HepG2 (cell line): ENCODE measurements around the gene MON1A. TPM values are rescaled to one million over a fixed set of nuclear protein-coding genes. Genes with fewer than 3 reads are reported as not detected.
A peak's percentile ranks its signal among the peaks of the same experiment; 100 is the strongest.

ENCODE experiments used
- HOXA7 ChIP-seq: sonication (generic); formaldehyde crosslinking; IDR thresholded peaks from 2 replicates; pipeline ENCODE4 v1.8.1; 2022; ENCODE audit warnings: mild to moderate bottlenecking, missing genetic modification reagents, moderate library complexity
- JUN ChIP-seq: sonication (generic); formaldehyde crosslinking; IDR thresholded peaks from 2 replicates; pipeline ENCODE4 v1.4.0; 2020; ENCODE audit warnings: mild to moderate bottlenecking, missing genetic modification reagents
- JUND ChIP-seq: sonication (generic); formaldehyde crosslinking; IDR thresholded peaks from 2 replicates; pipeline ENCODE4 v1.8.0; 2022; ENCODE audit warnings: mild to moderate bottlenecking, missing genetic modification reagents
- LCORL ChIP-seq, 2 experiments: fragments of 450-650 bp in 1 of 2; sonication (generic) in 1 of 2; formaldehyde crosslinking in 1 of 2; IDR thresholded peaks; 2 replicates each; pipeline versions ENCODE4 v1.5.0 to v1.6.1; 2017 to 2020; ENCODE audit warnings: antibody characterized with exemption in 1 of 2, missing genetic modification reagents in 1 of 2
- NCOR1 ChIP-seq: fragments of 200-600 bp; sonication (generic); IDR thresholded peaks from 2 replicates; pipeline ENCODE4 v1.7.0; 2017; ENCODE audit warnings: antibody characterized with exemption, low read length, borderline replicate concordance
- PLRG1 ChIP-seq: fragments of 450-650 bp; conservative IDR thresholded peaks from 2 replicates; pipeline ENCODE4 v1.6.1; 2016
- POGZ ChIP-seq: sonication (generic); formaldehyde crosslinking; IDR thresholded peaks from 2 replicates; pipeline ENCODE4 v1.4.0; 2020; ENCODE audit warnings: mild to moderate bottlenecking, missing genetic modification reagents
- POLR2AphosphoS5 ChIP-seq: IDR thresholded peaks from 2 replicates; pipeline ENCODE4 v1.6.1; 2012; ENCODE audit warnings: low read depth, low read length
- SALL2 ChIP-seq: sonication (generic); formaldehyde crosslinking; IDR thresholded peaks from 2 replicates; pipeline ENCODE4 v1.8.1; 2023; ENCODE audit warnings: mild to moderate bottlenecking, missing genetic modification reagents, inconsistent platforms
- SRF ChIP-seq: IDR thresholded peaks from 2 replicates; pipeline ENCODE4 v1.6.1; 2011; ENCODE audit warnings: mild to moderate bottlenecking, low read depth, low read length, moderate library complexity
- ZNF263 ChIP-seq: sonication (generic); formaldehyde crosslinking; IDR thresholded peaks from 2 replicates; pipeline ENCODE4 v1.4.0; 2020; ENCODE audit warnings: missing genetic modification reagents
- ZNF678 ChIP-seq: sonication (generic); formaldehyde crosslinking; IDR thresholded peaks from 2 replicates; pipeline ENCODE4 v1.4.0; 2020; ENCODE audit warnings: mild to moderate bottlenecking, missing genetic modification reagents
- ZNF773 ChIP-seq: sonication (generic); formaldehyde crosslinking; IDR thresholded peaks from 2 replicates; pipeline ENCODE4 v1.4.0; 2020; ENCODE audit warnings: missing genetic modification reagents, borderline replicate concordance
- ZNF775 ChIP-seq: sonication (generic); formaldehyde crosslinking; IDR thresholded peaks from 2 replicates; pipeline ENCODE4 v1.4.0; 2020; ENCODE audit warnings: missing genetic modification reagents, mild to moderate bottlenecking, moderate library complexity, borderline replicate concordance
- ZNF782 ChIP-seq: sonication (generic); formaldehyde crosslinking; IDR thresholded peaks from 2 replicates; pipeline ENCODE4 v1.4.0; 2020; ENCODE audit warnings: missing genetic modification reagents, mild to moderate bottlenecking, borderline replicate concordance
- polyA plus RNA-seq, 8 experiments: library from polyadenylated mRNA; depleted of rRNA in 3 of 8; stranded (reverse) in 7 of 8; unstranded in 1 of 8; fragments of >200 nt; fragmentation: Illumina TruSeq in 4 of 8; extraction: Trizol in 4 of 8; gene quantifications; 2 replicates each; pipeline versions ENCODE4 v1.2.1 to v1.2.3, GENCODE V29; 2011 to 2016; ENCODE audit warnings: low read depth in 4 of 8, missing spikeins in 1 of 8, mixed read lengths in 1 of 8; ENCODE audit not compliant: insufficient read depth in 1 of 8
- total RNA-seq, 5 experiments: library from RNA; depleted of rRNA; stranded (reverse); fragments of >200 nt; fragmentation: Illumina TruSeq; extraction: Trizol; gene quantifications; 2 replicates each; pipeline ENCODE4 v1.2.3, GENCODE V29; 2016; ENCODE audit warnings: low read depth in 1 of 5
- TF ChIP-seq, protein P1 (sequence below): sonication (generic); formaldehyde crosslinking; IDR thresholded peaks from 2 replicates; pipeline ENCODE4 v1.4.0; 2020; ENCODE audit warnings: missing genetic modification reagents
- TF ChIP-seq, protein P2 (sequence below): IDR thresholded peaks from 2 replicates; pipeline ENCODE4 v1.6.1; 2016; ENCODE audit warnings: missing biosample characterization, missing genetic modification reagents, low read depth
- TF ChIP-seq, protein P3 (sequence below): sonication (generic); formaldehyde crosslinking; IDR thresholded peaks from 2 replicates; pipeline ENCODE4 v1.5.1; 2020; ENCODE audit warnings: mild to moderate bottlenecking, missing genetic modification reagents, moderate library complexity
- TF ChIP-seq, protein P4 (sequence below): sonication (generic); formaldehyde crosslinking; IDR thresholded peaks from 2 replicates; pipeline ENCODE4 v1.5.0; 2020; ENCODE audit warnings: missing genetic modification reagents
- TF ChIP-seq, protein P5 (sequence below): sonication (generic); formaldehyde crosslinking; IDR thresholded peaks from 2 replicates; pipeline ENCODE4 v1.4.0; 2020; ENCODE audit warnings: missing genetic modification reagents, borderline replicate concordance

Gene MON1A
- total and polyA plus RNA-seq, 2 of the 13 experiments (the other 11 are each of a cell fraction or from before 2014, with no cell fraction given) = 4.6 to 9.0 TPM

DNA sequence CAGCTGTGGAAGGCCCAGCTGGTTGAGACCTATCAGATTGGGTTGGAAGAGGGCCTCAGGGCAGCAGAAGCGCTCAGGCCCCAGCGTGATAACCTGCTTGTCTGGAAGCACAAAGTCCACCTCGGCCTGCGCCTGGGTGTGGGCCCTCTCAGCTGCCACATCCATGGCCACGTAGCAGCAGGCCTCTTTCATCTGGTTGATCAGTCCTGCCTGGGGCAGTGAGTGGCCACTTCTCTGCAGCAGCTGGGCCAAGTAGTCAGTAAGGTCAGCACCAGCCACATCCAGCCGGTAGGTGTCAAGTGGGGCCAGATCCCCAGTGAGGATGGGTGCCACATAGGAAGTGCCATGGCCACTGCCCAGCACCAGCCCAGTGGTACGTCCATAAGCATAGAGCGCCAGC, 56.0 kb downstream of the MON1A start (continued):
- TF ChIP-seq, protein P1, sequence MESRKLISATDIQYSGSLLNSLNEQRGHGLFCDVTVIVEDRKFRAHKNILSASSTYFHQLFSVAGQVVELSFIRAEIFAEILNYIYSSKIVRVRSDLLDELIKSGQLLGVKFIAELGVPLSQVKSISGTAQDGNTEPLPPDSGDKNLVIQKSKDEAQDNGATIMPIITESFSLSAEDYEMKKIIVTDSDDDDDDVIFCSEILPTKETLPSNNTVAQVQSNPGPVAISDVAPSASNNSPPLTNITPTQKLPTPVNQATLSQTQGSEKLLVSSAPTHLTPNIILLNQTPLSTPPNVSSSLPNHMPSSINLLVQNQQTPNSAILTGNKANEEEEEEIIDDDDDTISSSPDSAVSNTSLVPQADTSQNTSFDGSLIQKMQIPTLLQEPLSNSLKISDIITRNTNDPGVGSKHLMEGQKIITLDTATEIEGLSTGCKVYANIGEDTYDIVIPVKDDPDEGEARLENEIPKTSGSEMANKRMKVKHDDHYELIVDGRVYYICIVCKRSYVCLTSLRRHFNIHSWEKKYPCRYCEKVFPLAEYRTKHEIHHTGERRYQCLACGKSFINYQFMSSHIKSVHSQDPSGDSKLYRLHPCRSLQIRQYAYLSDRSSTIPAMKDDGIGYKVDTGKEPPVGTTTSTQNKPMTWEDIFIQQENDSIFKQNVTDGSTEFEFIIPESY (CRISPR knock-in tag) = 0 out of 2 replicates have a peak, but pooled peaks have one; percentile 41
- TF ChIP-seq, protein P2, sequence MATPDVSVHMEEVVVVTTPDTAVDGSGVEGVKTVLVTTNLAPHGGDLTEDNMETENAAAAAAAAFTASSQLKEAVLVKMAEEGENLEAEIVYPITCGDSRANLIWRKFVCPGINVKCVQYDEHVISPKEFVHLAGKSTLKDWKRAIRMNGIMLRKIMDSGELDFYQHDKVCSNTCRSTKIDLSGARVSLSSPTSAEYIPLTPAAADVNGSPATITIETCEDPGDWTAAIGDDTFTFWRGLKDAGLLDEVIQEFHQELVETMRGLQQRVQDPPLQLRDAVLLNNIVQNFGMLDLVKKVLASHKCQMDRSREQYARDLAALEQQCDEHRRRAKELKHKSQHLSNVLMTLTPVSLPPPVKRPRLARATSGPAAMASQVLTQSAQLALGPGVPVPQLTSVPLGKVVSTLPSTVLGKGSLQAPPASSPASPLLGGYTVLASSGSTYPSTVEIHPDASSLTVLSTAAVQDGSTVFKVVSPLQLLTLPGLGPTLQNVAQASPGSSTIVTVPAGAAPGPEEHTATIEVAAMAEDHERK (CRISPR knock-in tag) = no peak
- TF ChIP-seq SALL2 (CRISPR knock-in tag) = no peak
- TF ChIP-seq, protein P3, sequence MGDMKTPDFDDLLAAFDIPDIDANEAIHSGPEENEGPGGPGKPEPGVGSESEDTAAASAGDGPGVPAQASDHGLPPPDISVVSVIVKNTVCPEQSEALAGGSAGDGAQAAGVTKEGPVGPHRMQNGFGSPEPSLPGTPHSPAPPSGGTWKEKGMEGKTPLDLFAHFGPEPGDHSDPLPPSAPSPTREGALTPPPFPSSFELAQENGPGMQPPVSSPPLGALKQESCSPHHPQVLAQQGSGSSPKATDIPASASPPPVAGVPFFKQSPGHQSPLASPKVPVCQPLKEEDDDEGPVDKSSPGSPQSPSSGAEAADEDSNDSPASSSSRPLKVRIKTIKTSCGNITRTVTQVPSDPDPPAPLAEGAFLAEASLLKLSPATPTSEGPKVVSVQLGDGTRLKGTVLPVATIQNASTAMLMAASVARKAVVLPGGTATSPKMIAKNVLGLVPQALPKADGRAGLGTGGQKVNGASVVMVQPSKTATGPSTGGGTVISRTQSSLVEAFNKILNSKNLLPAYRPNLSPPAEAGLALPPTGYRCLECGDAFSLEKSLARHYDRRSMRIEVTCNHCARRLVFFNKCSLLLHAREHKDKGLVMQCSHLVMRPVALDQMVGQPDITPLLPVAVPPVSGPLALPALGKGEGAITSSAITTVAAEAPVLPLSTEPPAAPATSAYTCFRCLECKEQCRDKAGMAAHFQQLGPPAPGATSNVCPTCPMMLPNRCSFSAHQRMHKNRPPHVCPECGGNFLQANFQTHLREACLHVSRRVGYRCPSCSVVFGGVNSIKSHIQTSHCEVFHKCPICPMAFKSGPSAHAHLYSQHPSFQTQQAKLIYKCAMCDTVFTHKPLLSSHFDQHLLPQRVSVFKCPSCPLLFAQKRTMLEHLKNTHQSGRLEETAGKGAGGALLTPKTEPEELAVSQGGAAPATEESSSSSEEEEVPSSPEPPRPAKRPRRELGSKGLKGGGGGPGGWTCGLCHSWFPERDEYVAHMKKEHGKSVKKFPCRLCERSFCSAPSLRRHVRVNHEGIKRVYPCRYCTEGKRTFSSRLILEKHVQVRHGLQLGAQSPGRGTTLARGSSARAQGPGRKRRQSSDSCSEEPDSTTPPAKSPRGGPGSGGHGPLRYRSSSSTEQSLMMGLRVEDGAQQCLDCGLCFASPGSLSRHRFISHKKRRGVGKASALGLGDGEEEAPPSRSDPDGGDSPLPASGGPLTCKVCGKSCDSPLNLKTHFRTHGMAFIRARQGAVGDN (CRISPR knock-in tag) = peak; percentile 95
- TF ChIP-seq JUND (CRISPR knock-in tag) = no peak
- no peak for TF ChIP-seq HOXA7 (CRISPR knock-in tag)
- TF ChIP-seq SRF = no peak
- no peak for TF ChIP-seq POLR2AphosphoS5
- no peak for TF ChIP-seq ZNF775
- TF ChIP-seq, protein P4, sequence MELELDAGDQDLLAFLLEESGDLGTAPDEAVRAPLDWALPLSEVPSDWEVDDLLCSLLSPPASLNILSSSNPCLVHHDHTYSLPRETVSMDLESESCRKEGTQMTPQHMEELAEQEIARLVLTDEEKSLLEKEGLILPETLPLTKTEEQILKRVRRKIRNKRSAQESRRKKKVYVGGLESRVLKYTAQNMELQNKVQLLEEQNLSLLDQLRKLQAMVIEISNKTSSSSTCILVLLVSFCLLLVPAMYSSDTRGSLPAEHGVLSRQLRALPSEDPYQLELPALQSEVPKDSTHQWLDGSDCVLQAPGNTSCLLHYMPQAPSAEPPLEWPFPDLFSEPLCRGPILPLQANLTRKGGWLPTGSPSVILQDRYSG = no peak
- TF ChIP-seq, protein P5, sequence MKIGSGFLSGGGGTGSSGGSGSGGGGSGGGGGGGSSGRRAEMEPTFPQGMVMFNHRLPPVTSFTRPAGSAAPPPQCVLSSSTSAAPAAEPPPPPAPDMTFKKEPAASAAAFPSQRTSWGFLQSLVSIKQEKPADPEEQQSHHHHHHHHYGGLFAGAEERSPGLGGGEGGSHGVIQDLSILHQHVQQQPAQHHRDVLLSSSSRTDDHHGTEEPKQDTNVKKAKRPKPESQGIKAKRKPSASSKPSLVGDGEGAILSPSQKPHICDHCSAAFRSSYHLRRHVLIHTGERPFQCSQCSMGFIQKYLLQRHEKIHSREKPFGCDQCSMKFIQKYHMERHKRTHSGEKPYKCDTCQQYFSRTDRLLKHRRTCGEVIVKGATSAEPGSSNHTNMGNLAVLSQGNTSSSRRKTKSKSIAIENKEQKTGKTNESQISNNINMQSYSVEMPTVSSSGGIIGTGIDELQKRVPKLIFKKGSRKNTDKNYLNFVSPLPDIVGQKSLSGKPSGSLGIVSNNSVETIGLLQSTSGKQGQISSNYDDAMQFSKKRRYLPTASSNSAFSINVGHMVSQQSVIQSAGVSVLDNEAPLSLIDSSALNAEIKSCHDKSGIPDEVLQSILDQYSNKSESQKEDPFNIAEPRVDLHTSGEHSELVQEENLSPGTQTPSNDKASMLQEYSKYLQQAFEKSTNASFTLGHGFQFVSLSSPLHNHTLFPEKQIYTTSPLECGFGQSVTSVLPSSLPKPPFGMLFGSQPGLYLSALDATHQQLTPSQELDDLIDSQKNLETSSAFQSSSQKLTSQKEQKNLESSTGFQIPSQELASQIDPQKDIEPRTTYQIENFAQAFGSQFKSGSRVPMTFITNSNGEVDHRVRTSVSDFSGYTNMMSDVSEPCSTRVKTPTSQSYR (CRISPR knock-in tag) = no peak
- no peak for TF ChIP-seq ZNF678 (CRISPR knock-in tag)
- TF ChIP-seq ZNF782 (CRISPR knock-in tag) = no peak
- peak; percentile 42; the same call in 1 of the 2 replicates for TF ChIP-seq POGZ
- TF ChIP-seq NCOR1 = no peak
- TF ChIP-seq LCORL (IDR thresholded peaks at IDR 0.05) = no peak
- peak; percentile 60; the same call in 1 of the 2 replicates for TF ChIP-seq LCORL (CRISPR knock-in tag; IDR thresholded peaks at IDR 0.05)
- TF ChIP-seq JUN = no peak
- TF ChIP-seq ZNF773 (CRISPR knock-in tag) = no peak
- no peak for TF ChIP-seq ZNF263 (CRISPR knock-in tag)
- TF ChIP-seq PLRG1 = no peak
